Gastroesophageal sphincter (tissue), 3 donors: ENCODE measurements around the gene C3AR1.

Experiments
- EP300 ChIP-seq: sonication (generic); formaldehyde crosslinking; IDR thresholded peaks from one replicate; pipeline ENCODE4 v1.6.1; 2017; ENCODE audit warnings: antibody characterized with exemption, mild to moderate bottlenecking
- POLR2AphosphoS5 ChIP-seq: sonication (generic); formaldehyde crosslinking; IDR thresholded peaks from one replicate; pipeline ENCODE4 v1.6.1; 2017; ENCODE audit warnings: antibody characterized with exemption
- TF ChIP-seq, protein P1 (sequence below), 4 experiments: fragments of 200-600 bp in 2 of 4; fragments of 450-650 bp in 2 of 4; sonication (generic) in 1 of 4; IDR thresholded peaks; one replicate each; pipeline ENCODE4 v1.5.1; 2017 to 2019; ENCODE audit warnings: antibody characterized with exemption in 4 of 4, mild to moderate bottlenecking in 2 of 4, moderate library complexity in 2 of 4

DNA sequence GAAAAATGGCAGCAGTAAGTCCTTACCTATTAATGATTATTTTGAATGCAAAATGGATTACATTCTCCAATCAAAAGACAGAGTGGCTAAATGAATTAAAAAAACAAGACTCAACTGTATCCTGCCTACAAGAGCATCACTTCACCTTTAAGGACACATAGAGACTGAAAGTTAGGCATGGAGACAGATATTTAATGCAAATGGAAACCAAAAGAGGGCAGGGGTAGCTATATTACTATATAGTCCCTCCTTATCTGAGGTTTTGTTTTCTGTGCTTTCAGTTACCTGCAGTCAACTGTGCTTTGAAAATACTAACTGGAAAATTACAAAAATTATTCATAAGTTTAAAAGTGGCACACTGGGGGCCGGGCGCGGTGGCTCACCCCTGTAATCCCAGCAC lies 33.1 kb upstream of the C3AR1 start:
- TF ChIP-seq, protein P1, sequence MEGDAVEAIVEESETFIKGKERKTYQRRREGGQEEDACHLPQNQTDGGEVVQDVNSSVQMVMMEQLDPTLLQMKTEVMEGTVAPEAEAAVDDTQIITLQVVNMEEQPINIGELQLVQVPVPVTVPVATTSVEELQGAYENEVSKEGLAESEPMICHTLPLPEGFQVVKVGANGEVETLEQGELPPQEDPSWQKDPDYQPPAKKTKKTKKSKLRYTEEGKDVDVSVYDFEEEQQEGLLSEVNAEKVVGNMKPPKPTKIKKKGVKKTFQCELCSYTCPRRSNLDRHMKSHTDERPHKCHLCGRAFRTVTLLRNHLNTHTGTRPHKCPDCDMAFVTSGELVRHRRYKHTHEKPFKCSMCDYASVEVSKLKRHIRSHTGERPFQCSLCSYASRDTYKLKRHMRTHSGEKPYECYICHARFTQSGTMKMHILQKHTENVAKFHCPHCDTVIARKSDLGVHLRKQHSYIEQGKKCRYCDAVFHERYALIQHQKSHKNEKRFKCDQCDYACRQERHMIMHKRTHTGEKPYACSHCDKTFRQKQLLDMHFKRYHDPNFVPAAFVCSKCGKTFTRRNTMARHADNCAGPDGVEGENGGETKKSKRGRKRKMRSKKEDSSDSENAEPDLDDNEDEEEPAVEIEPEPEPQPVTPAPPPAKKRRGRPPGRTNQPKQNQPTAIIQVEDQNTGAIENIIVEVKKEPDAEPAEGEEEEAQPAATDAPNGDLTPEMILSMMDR (IDR thresholded peaks at IDR 0.05) = no peak
- TF ChIP-seq POLR2AphosphoS5 (no peak), EP300 (no peak)
